ENCODE results near the gene COL23A1. TPM values are rescaled to one million over a fixed set of nuclear protein-coding genes. Genes with fewer than 3 reads are reported as not detected.

Gene COL23A1
- total RNA-seq, 1 experiment from 2014 or later, result 0.18 TPM

DNA sequence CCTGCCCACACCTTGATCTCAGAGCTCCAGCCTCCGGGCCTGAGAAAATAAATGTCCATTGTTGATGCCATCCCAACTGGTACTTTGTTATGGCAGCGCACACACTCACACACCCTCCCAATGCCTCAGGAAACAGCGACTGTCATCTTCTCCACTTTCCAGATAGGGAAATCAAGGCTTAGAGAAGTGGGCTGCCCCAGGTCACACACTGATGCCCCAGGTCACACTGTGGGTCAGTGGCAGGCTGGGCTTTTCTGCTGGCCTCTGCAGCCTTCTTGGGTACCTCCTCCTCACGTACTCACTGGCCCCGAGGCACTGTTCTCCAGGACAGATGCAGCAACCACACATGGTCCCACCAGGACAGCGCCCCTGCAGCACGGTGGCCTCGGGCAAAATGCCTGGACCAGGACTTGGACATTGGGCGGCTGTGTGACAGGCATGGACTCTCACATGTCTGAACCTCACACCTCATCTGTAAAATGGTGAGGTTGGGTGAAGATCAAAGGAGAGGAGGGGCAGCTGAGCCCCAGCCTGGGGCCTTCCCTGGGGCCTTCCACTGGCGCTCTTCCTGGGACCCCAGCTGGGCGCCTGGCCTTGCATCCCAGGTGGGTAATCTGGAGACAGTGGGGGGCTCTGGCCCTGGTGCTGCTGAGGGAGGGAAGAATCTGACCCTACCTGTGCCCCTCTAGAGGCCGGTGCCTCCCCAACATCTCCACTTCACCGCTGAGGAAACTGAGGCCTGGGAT lies 156.0 kb downstream of the COL23A1 start:
- H3K27me3 Mint-ChIP-seq (ENCODE audit: insufficient read depth, unreplicated experiment), result peaks cover 10% of the 10 kb centered on the region
- intact Hi-C loops (cut with micrococcal nuclease; ENCODE audit: unreplicated experiment), result no loop called here
- no peak overlapping the region for H3K4me3 Mint-ChIP-seq (ENCODE audit: unreplicated experiment)
- H3K9me3 Mint-ChIP-seq (ENCODE audit: unreplicated experiment), result peaks cover 10% of the 10 kb centered on the region
- no peak for TF ChIP-seq CTCF (IDR thresholded peaks at IDR 0.05; ENCODE audit: insufficient read depth in 1 of 2, low read depth in 1 of 2, low read length in 1 of 2, severe bottlenecking in 1 of 2, unreplicated experiment in 1 of 2)
- CTCF ChIA-PET, result no interaction called here
- Histone ChIP-seq H3K36me3 (ENCODE audit: control insufficient read depth, insufficient read depth, low read length) (no peaks in the 10 kb centered on the region), H3K9me3 (no peaks in the 10 kb centered on the region; the same call in 1 of the 2 replicates), H3K4me3 (ENCODE audit: low read depth, low read length) (no peak overlapping the region), H3K27me3 (replicated peaks; ENCODE audit: control insufficient read depth, insufficient read depth, low read length) (no peaks in the 10 kb centered on the region), H3K4me1 (no peaks in the 10 kb centered on the region)
- DNase-seq, result no peak
- H3K27ac Mint-ChIP-seq (ENCODE audit: unreplicated experiment), result no peak overlapping the region
- H3K4me1 Mint-ChIP-seq (ENCODE audit: low read depth, unreplicated experiment), result no peaks in the 10 kb centered on the region
- H3K36me3 Mint-ChIP-seq (ENCODE audit: insufficient read depth, unreplicated experiment), result no peaks in the 10 kb centered on the region
- BruUV-seq (replicated peaks), result no TSS peak
- POLR2A ChIA-PET, result no interaction called here

DNA sequence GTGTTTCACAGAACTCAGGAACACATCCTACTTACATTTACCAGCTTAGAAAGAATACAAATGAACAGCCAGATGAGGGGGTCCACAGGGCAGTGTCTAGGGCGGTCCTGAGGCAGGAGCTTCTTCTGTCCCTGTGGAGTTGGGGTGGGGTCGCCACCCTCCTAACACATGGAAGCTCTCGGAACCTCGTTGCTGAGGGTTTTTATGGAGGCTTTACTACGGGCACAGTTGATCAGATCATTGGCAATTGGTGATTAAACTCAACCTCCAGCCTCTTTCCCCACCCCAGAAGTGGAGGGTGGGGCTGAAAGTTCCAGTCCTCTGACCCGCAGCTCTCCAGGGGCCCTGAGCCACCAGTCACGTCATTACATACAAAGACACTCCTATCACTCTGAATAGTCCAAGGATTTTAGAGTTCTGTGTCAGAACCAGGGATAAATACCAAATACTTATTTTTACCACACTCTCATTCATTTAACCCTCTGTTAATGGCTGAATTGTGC lies 156.9 kb downstream of the COL23A1 start:
- Mint-ChIP-seq H3K4me3 (ENCODE audit: unreplicated experiment) (no peak overlapping the region), H3K27me3 (ENCODE audit: insufficient read depth, unreplicated experiment) (peaks cover 10% of the 10 kb centered on the region), H3K36me3 (ENCODE audit: insufficient read depth, unreplicated experiment) (no peaks in the 10 kb centered on the region), H3K27ac (ENCODE audit: unreplicated experiment) (no peak overlapping the region), H3K9me3 (ENCODE audit: unreplicated experiment) (peaks cover 10% of the 10 kb centered on the region), H3K4me1 (ENCODE audit: low read depth, unreplicated experiment) (no peaks in the 10 kb centered on the region)
- H3K4me3 ChIP-seq (ENCODE audit: low read depth, low read length), result no peak overlapping the region
- ChIA-PET CTCF (no interaction called here), POLR2A (no interaction called here)
- H3K27me3 ChIP-seq (replicated peaks; ENCODE audit: control insufficient read depth, insufficient read depth, low read length), result no peaks in the 10 kb centered on the region
- H3K36me3 ChIP-seq (ENCODE audit: control insufficient read depth, insufficient read depth, low read length), result no peaks in the 10 kb centered on the region
- DNase-seq, result no peak
- BruUV-seq (replicated peaks), result no TSS peak
- TF ChIP-seq CTCF (IDR thresholded peaks at IDR 0.05; ENCODE audit: insufficient read depth in 1 of 2, low read depth in 1 of 2, low read length in 1 of 2, severe bottlenecking in 1 of 2, unreplicated experiment in 1 of 2), result no peak
- no peaks in the 10 kb centered on the region; the same call in 1 of the 2 replicates for H3K9me3 ChIP-seq
- no peaks in the 10 kb centered on the region for H3K4me1 ChIP-seq
- intact Hi-C loops (cut with micrococcal nuclease; ENCODE audit: unreplicated experiment), result no loop called here

- H3K27me3 Mint-ChIP-seq (ENCODE audit: insufficient read depth, unreplicated experiment), result peaks cover 10% of the 10 kb centered on the region
- POLR2A ChIA-PET, result no interaction called here
- H3K9me3 Mint-ChIP-seq (ENCODE audit: unreplicated experiment), result peaks cover 10% of the 10 kb centered on the region
- TF ChIP-seq CTCF (IDR thresholded peaks at IDR 0.05; ENCODE audit: insufficient read depth in 1 of 2, low read depth in 1 of 2, low read length in 1 of 2, severe bottlenecking in 1 of 2, unreplicated experiment in 1 of 2), result no peak
- H3K27ac Mint-ChIP-seq (ENCODE audit: unreplicated experiment), result no peak overlapping the region
- no TSS peak for BruUV-seq (replicated peaks)
- CTCF ChIA-PET, result no interaction called here
- H3K36me3 Mint-ChIP-seq (ENCODE audit: insufficient read depth, unreplicated experiment), result no peaks in the 10 kb centered on the region
- DNase-seq, result no peak
- Histone ChIP-seq H3K9me3 (no peaks in the 10 kb centered on the region; the same call in 1 of the 2 replicates), H3K4me3 (ENCODE audit: low read depth, low read length) (no peak overlapping the region), H3K36me3 (ENCODE audit: control insufficient read depth, insufficient read depth, low read length) (no peaks in the 10 kb centered on the region), H3K27me3 (replicated peaks; ENCODE audit: control insufficient read depth, insufficient read depth, low read length) (no peaks in the 10 kb centered on the region), H3K4me1 (no peaks in the 10 kb centered on the region)
- no peak overlapping the region for H3K4me3 Mint-ChIP-seq (ENCODE audit: unreplicated experiment)
- intact Hi-C loops (cut with micrococcal nuclease; ENCODE audit: unreplicated experiment), result no loop called here
- H3K4me1 Mint-ChIP-seq (ENCODE audit: low read depth, unreplicated experiment), result no peaks in the 10 kb centered on the region
These were observed 157.5 kb downstream of the COL23A1 start for GRCh38 chr5:178432421-178433272.

Data from Caco-2 (cell line).